Esophagus squamous epithelium (tissue), 4 donors: ENCODE results near the gene MYO1D.

Experiments
- CTCF ChIP-seq, 6 experiments: fragments of 450-650 bp in 4 of 6; fragments of 200-600 bp in 2 of 6; sonication (generic) in 2 of 6; IDR thresholded peaks; one replicate each; pipeline ENCODE4 v1.5.1; 2016 to 2019; ENCODE audit warnings: antibody characterized with exemption in 6 of 6, mild to moderate bottlenecking in 4 of 6, moderate library complexity in 4 of 6
- POLR2A ChIP-seq, 4 donors: fragments of 450-650 bp; IDR thresholded peaks; one replicate each; pipeline ENCODE4 v1.6.1; 2017; ENCODE audit warnings: antibody characterized with exemption in 4 of 4, mild to moderate bottlenecking in 4 of 4, moderate library complexity in 3 of 4

DNA sequence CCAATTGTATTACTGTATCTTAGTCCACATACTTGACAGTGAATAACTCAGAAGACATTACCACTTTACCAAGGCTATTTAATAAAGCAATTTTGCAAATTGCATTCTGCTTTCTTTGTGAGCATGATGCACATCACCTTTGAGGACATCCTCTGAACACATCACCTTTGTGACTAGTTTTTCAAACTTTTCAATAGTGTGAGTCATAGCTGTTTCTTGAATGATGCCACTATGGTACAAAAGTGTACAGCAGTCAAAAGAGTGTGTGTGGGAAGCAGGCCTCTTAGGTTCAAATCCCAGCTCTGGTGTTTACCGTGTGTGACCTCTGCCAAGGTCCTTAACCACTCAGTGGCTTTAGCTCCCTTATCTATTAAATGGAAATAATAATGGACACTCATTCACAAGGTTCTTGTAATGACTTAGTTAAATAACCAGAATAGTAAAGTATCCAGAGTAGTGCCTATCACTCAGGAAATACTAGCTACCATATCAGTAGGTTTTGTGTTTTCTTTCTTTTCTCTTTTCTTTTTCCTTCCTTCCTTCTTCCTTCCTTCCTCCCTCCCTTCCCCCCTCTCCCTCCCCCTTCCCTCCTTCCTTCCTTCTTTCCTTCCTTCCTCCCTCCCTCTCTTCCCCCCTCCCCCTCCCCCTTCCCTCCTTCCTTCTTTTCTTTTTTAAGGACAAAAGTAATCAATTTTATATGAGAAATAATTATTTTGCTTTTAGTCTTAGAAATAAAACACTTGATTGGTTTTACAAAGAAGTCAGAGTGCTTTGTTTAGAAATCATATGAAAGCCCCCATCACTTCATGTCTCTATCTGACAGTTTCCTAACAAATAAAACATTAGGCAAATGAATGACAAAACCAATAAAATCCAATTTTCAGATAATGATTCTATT lies 178.9 kb downstream of the MYO1D start:
- TF ChIP-seq POLR2A (IDR thresholded peaks at IDR 0.05) (no peak), CTCF (IDR thresholded peaks at IDR 0.05) (no peak)
